NCI-H2171 (cell line): ENCODE results near the gene TBKBP1.
"Not testable (repeated sequence)": the region's sequence is repeated elsewhere in the genome, so short reads cannot be mapped to it uniquely, and the experiment has no call there.

ENCODE experiments used
- DNase-seq: peaks from one replicate; lab custom pipeline; 2025; lab: John Stamatoyannopoulos, UW

Gene TBKBP1

GRCh38 chr17:47682138-47682537 lies 11.8 kb upstream of the TBKBP1 start:
- no peak for DNase-seq

GRCh38 chr17:47682727-47683126 lies 11.2 kb upstream of the TBKBP1 start:
- DNase-seq = not testable (repeated sequence)

- no peak for DNase-seq
Observed at GRCh38 chr17:47684025-47684424, 9.9 kb upstream of the TBKBP1 start.

- no peak for DNase-seq
Observed at GRCh38 chr17:47684535-47685193, 9.3 kb upstream of the TBKBP1 start.

- DNase-seq = no peak
Observed at GRCh38 chr17:47685556-47686275, 8.2 kb upstream of the TBKBP1 start.

- DNase-seq = no peak
Observed at GRCh38 chr17:47686276-47686635, 7.7 kb upstream of the TBKBP1 start.

- no peak for DNase-seq
Observed at GRCh38 chr17:47686664-47687327, 7.2 kb upstream of the TBKBP1 start.

- DNase-seq = no peak
Observed at GRCh38 chr17:47687328-47687690, 6.7 kb upstream of the TBKBP1 start.

- no peak for DNase-seq
Observed at GRCh38 chr17:47687748-47688147, 6.2 kb upstream of the TBKBP1 start.

GRCh38 chr17:47690121-47690520 lies 3.8 kb upstream of the TBKBP1 start:
- DNase-seq = no peak

- no peak for DNase-seq
Observed at GRCh38 chr17:47692137-47692894, 1.6 kb upstream of the TBKBP1 start.

GRCh38 chr17:47692895-47693730 lies 848 bp upstream of the TBKBP1 start:
- DNase-seq = no peak

- DNase-seq = no peak
Observed at GRCh38 chr17:47694581-47695428, 844 bp downstream of the TBKBP1 start.

GRCh38 chr17:47695429-47696376 lies 1.7 kb downstream of the TBKBP1 start:
- DNase-seq = no peak

- no peak for DNase-seq
Observed at GRCh38 chr17:47696717-47697642, 3.0 kb downstream of the TBKBP1 start.

- no peak for DNase-seq
Observed at GRCh38 chr17:47697906-47698711, 4.1 kb downstream of the TBKBP1 start.

- no peak for DNase-seq
Observed at GRCh38 chr17:47698749-47699535, 5.0 kb downstream of the TBKBP1 start.
